ENCODE results near the gene KIAA0040. TPM values are rescaled to one million over a fixed set of nuclear protein-coding genes. Genes with fewer than 3 reads are reported as not detected.

Gene KIAA0040
- total RNA-seq, 4 donors from 2014 or later, result 13.4 to 21.6 (median 19.8) TPM

- no peak for TF ChIP-seq CTCF (IDR thresholded peaks at IDR 0.05)
- no peak for TF ChIP-seq POLR2AphosphoS5 (IDR thresholded peaks at IDR 0.05)
- TF ChIP-seq EP300 (IDR thresholded peaks at IDR 0.05), result no peak
- Histone ChIP-seq H3K27ac (no peak overlapping the region), H3K27me3 (no peaks in the 10 kb centered on the region), H3K4me1 (peaks cover 9% of the 10 kb centered on the region), H3K4me3 (no peak overlapping the region), H3K36me3 (peaks cover 10% of the 10 kb centered on the region), H3K9me3 (no peaks in the 10 kb centered on the region)
- DNase-seq (ENCODE audit: low spot score in 2 of 2), result no peak
- WGBS, result 86% methylated on average over 6 of the region's 6 CpGs
These were observed 23.1 kb downstream of the KIAA0040 start for GRCh38 chr1:175169286-175170018.

- DNase-seq (ENCODE audit: low spot score in 2 of 2), result no peak
- Histone ChIP-seq H3K9me3 (no peaks in the 10 kb centered on the region), H3K27me3 (no peaks in the 10 kb centered on the region), H3K4me1 (peaks cover 2% of the 10 kb centered on the region), H3K36me3 (peaks cover 12% of the 10 kb centered on the region), H3K27ac (no peak overlapping the region), H3K4me3 (no peak overlapping the region)
- TF ChIP-seq POLR2A (IDR thresholded peaks at IDR 0.05), result no peak
- no peak for TF ChIP-seq CTCF (IDR thresholded peaks at IDR 0.05)
- TF ChIP-seq POLR2AphosphoS5 (IDR thresholded peaks at IDR 0.05), result no peak
- TF ChIP-seq EP300 (IDR thresholded peaks at IDR 0.05), result no peak
- WGBS, result 90% methylated on average over 4 of the region's 4 CpGs
These were observed 23.8 kb downstream of the KIAA0040 start for GRCh38 chr1:175168782-175169181.

DNA sequence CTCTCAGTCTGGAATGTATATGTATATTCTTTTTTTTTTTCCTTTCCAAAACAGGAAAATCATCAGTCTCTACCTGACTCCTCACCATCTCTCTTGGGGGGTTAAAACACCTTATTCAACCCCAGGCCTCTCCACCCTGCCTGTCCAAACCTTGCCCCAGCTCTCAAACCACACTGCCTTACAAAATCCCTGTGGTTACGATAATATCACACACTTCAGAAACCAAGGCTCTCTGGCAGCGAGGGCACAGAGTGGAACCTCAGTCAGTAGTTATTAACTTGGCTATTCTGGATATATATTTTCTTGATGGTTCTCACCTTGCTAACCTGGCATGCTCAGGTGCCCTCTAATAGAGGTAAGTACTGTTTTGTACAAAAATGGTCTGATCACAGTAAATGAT, 24.7 kb downstream of the KIAA0040 start:
- Histone ChIP-seq H3K27me3 (no peaks in the 10 kb centered on the region), H3K4me3 (no peak overlapping the region), H3K4me1 (no peaks in the 10 kb centered on the region), H3K9me3 (no peaks in the 10 kb centered on the region), H3K27ac (no peak overlapping the region), H3K36me3 (peaks cover 19% of the 10 kb centered on the region)
- DNase-seq (ENCODE audit: low spot score in 2 of 2), result no peak
- TF ChIP-seq CTCF (IDR thresholded peaks at IDR 0.05) (no peak), EP300 (IDR thresholded peaks at IDR 0.05) (no peak), POLR2AphosphoS5 (IDR thresholded peaks at IDR 0.05) (no peak), POLR2A (IDR thresholded peaks at IDR 0.05) (no peak)
- WGBS, result 76% methylated on average over 2 of the region's 2 CpGs

GRCh38 chr1:175166746-175167145, 25.8 kb downstream of the KIAA0040 start:
- no peaks in the 10 kb centered on the region for H3K4me1 ChIP-seq
- TF ChIP-seq POLR2A (IDR thresholded peaks at IDR 0.05) (no peak), POLR2AphosphoS5 (IDR thresholded peaks at IDR 0.05) (no peak), CTCF (IDR thresholded peaks at IDR 0.05) (no peak), EP300 (IDR thresholded peaks at IDR 0.05) (no peak)
- no peaks in the 10 kb centered on the region for H3K9me3 ChIP-seq
- H3K36me3 ChIP-seq, result peaks cover 25% of the 10 kb centered on the region
- H3K4me3 ChIP-seq, result no peak overlapping the region
- WGBS, result 95% methylated on average over 5 of the region's 5 CpGs
- DNase-seq (ENCODE audit: low spot score in 2 of 2), result no peak
- H3K27me3 ChIP-seq, result no peaks in the 10 kb centered on the region
- no peak overlapping the region for H3K27ac ChIP-seq

GRCh38 chr1:175164751-175165150, 27.8 kb downstream of the KIAA0040 start:
- H3K27ac ChIP-seq, result no peak overlapping the region
- no peaks in the 10 kb centered on the region for H3K4me1 ChIP-seq
- DNase-seq (ENCODE audit: low spot score in 2 of 2), result no peak
- WGBS, result 95% methylated on average over 2 of the region's 2 CpGs
- H3K27me3 ChIP-seq, result no peaks in the 10 kb centered on the region
- H3K9me3 ChIP-seq, result no peaks in the 10 kb centered on the region
- no peak overlapping the region for H3K4me3 ChIP-seq
- TF ChIP-seq CTCF (IDR thresholded peaks at IDR 0.05), result no peak
- TF ChIP-seq POLR2A (IDR thresholded peaks at IDR 0.05), result no peak
- no peak for TF ChIP-seq POLR2AphosphoS5 (IDR thresholded peaks at IDR 0.05)
- TF ChIP-seq EP300 (IDR thresholded peaks at IDR 0.05), result no peak
- peaks cover 40% of the 10 kb centered on the region for H3K36me3 ChIP-seq
